K562 (cell line): ENCODE measurements around the gene SLC41A3. TPM values are rescaled to one million over a fixed set of nuclear protein-coding genes. Genes with fewer than 3 reads are reported as not detected.

ENCODE experiments used
- ATAC-seq: fragments of 200-7000 bp; cut with Tn5 transposase; 3 replicates; pipeline ENCODE4 v1.9.1; 2020; ENCODE audit warnings: moderate library complexity
- BruUV-seq: library from RNA; stranded (reverse); fragments of 400-500 nt; replicated peaks from 2 replicates; lab custom pipeline; 2021; lab: Mats Ljungman, UMichigan
- CTCF ChIA-PET: fragments of 300-600 bp; formaldehyde crosslinking; extraction: SDS; loops from one replicate; lab custom pipeline; 2021; ENCODE audit warnings: low intra/inter-chr PET ratio; lab: Yijun Ruan, JAX
- POLR2A ChIA-PET: fragments of 300-600, 350-650 bp; sonication (Branson Sonifier 250); formaldehyde crosslinking; extraction: SDS; loops from one replicate; lab custom pipeline; 2021; ENCODE audit warnings: antibody characterized with exemption, inconsistent platforms; lab: Yijun Ruan, JAX
- DNase-seq, 4 experiments: peaks; one replicate each; pipeline versions ENCODE4 v3.0.0 to v3.0.0-alpha.2; 2011 to 2018; ENCODE audit warnings: low spot score in 3 of 4, mixed read lengths in 3 of 4; ENCODE audit errors: extremely low read depth in 1 of 4
- FAIRE-seq: peaks from 2 replicates; lab custom pipeline; 2011; peaks lifted over from hg19 to GRCh38; lab: Jason Lieb, UNC
- H2AFZ ChIP-seq: 2 replicates; pipeline ENCODE4 v1.6.0; 2011; ENCODE audit warnings: low read depth, low read length, control low read depth, inconsistent platforms
- H3K27ac ChIP-seq: fragments of 200-600 bp; 3 replicates; pipeline ENCODE4 v1.8.0; 2011; ENCODE audit warnings: low read depth, mild to moderate bottlenecking, control low read depth, inconsistent platforms, low read length, moderate library complexity, mixed read lengths; ENCODE audit errors: extremely low read depth
- H3K27me3 ChIP-seq, 2 experiments: fragments of 300-600 bp in 1 of 2; 2 replicates in 1 of 2; 3 replicates in 1 of 2; pipeline versions ENCODE4 v1.6.0 to v1.8.0; 2011; ENCODE audit warnings: inconsistent platforms in 2 of 2, low read length in 2 of 2, mild to moderate bottlenecking in 1 of 2, mixed read lengths in 1 of 2, moderate library complexity in 1 of 2; ENCODE audit not compliant: control insufficient read depth in 2 of 2, insufficient read depth in 2 of 2
- H3K36me3 ChIP-seq: fragments of 300-600 bp; 3 replicates; pipeline ENCODE4 v1.8.0; 2011; ENCODE audit warnings: mild to moderate bottlenecking, low read length, inconsistent platforms; ENCODE audit not compliant: control insufficient read depth, insufficient read depth
- H3K4me1 ChIP-seq, 2 experiments: fragments of 200-600 bp in 1 of 2; replicated peaks in 1 of 2; 2 replicates in 1 of 2; 3 replicates in 1 of 2; pipeline versions ENCODE4 v1.5.1 to v1.8.0; 2011; ENCODE audit warnings: inconsistent platforms in 2 of 2, low read length in 2 of 2, mild to moderate bottlenecking in 1 of 2, mixed read lengths in 1 of 2, moderate library complexity in 1 of 2; ENCODE audit not compliant: control insufficient read depth in 2 of 2, insufficient read depth in 2 of 2
- H3K4me2 ChIP-seq: 2 replicates; pipeline ENCODE4 v1.6.1; 2011; ENCODE audit warnings: low read length, control low read depth, inconsistent platforms, mixed read lengths; ENCODE audit not compliant: insufficient read depth
- H3K4me3 ChIP-seq: fragments of 200-600 bp; sonication (generic), shearing (Covaris generic); 2 replicates; pipeline ENCODE4 v1.5.1; 2016; ENCODE audit warnings: control low read depth, inconsistent platforms
- H3K79me2 ChIP-seq: fragments of 200-600 bp; 3 replicates; pipeline ENCODE4 v1.8.0; 2011; ENCODE audit warnings: low read length, inconsistent platforms; ENCODE audit not compliant: control insufficient read depth, insufficient read depth
- H3K9ac ChIP-seq, 2 experiments: 2 replicates each; pipeline versions ENCODE4 v1.6.0 to v1.6.1; 2011; ENCODE audit warnings: low read depth in 2 of 2, low read length in 2 of 2, control low read depth in 1 of 2, inconsistent platforms in 1 of 2, mild to moderate bottlenecking in 1 of 2, mixed read lengths in 1 of 2; ENCODE audit not compliant: insufficient read depth in 1 of 2
- H3K9me1 ChIP-seq: one replicate; pipeline ENCODE4 v1.6.0; 2011; ENCODE audit warnings: inconsistent platforms, mild to moderate bottlenecking, low read length, moderate library complexity; ENCODE audit not compliant: control insufficient read depth, insufficient read depth
- H3K9me3 ChIP-seq: replicated peaks from 2 replicates; pipeline ENCODE4 v1.5.1; 2011; ENCODE audit warnings: low read depth, low read length, inconsistent platforms; ENCODE audit not compliant: control insufficient read depth, insufficient read depth
- H4K20me1 ChIP-seq: replicated peaks from 2 replicates; pipeline ENCODE4 v1.6.1; 2011; ENCODE audit warnings: low read length, inconsistent platforms, mixed read lengths; ENCODE audit not compliant: control insufficient read depth, insufficient read depth
- AFF4 ChIP-seq: sonication (generic); formaldehyde crosslinking; IDR thresholded peaks from 2 replicates; pipeline ENCODE4 v1.8.0; 2023; ENCODE audit warnings: mild to moderate bottlenecking, missing genetic modification reagents
- ATF1 ChIP-seq, 2 experiments: fragments of 450-650 bp in 1 of 2; IDR thresholded peaks; 2 replicates each; pipeline ENCODE4 v1.6.1; 2016; ENCODE audit warnings: missing compliant biosample characterization in 1 of 2, missing genetic modification characterization in 1 of 2
- E2F1 ChIP-seq: sonication (generic); formaldehyde crosslinking; IDR thresholded peaks from 2 replicates; pipeline ENCODE4 v1.8.1; 2023; ENCODE audit warnings: mild to moderate bottlenecking, missing genetic modification reagents, moderate library complexity
- FOS ChIP-seq: IDR thresholded peaks from 3 replicates; pipeline ENCODE4 v1.6.1; 2011; ENCODE audit not compliant: insufficient read length; ENCODE audit errors: extremely low read depth
- FOSL1 ChIP-seq: fragments of 200-800 bp; sonication (Bioruptor generic); conservative IDR thresholded peaks from 2 replicates; pipeline ENCODE4 v1.6.1; 2016; ENCODE audit warnings: missing genetic modification characterization, missing compliant biosample characterization
- IFI16 ChIP-seq: fragments of 250-450 bp; sonication (Bioruptor Pico); IDR thresholded peaks from 2 replicates; pipeline ENCODE4 v2.1.2; 2022; ENCODE audit warnings: mild to moderate bottlenecking, inconsistent platforms
- KHSRP ChIP-seq: fragments of 450-650 bp; IDR thresholded peaks from 2 replicates; pipeline ENCODE4 v1.6.1; 2017
- NFIX ChIP-seq: fragments of 250-450 bp; sonication (Bioruptor Pico); IDR thresholded peaks from 2 replicates; pipeline ENCODE4 v1.4.0; 2020; ENCODE audit warnings: low read depth, mild to moderate bottlenecking, moderate library complexity
- PYGO2 ChIP-seq: fragments of 450-650 bp; IDR thresholded peaks from 2 replicates; pipeline ENCODE4 v1.6.1; 2016; ENCODE audit warnings: mild to moderate bottlenecking, missing genetic modification characterization, moderate library complexity, missing compliant biosample characterization
- RBM39 ChIP-seq: fragments of 200-400 bp; formaldehyde crosslinking; optimal IDR thresholded peaks from 2 replicates; pipeline ENCODE3; 2018; ENCODE audit warnings: low read depth, low read length
- SREBF2 ChIP-seq: sonication (generic); formaldehyde crosslinking; IDR thresholded peaks from 2 replicates; pipeline ENCODE4 v1.4.0; 2020; ENCODE audit warnings: mild to moderate bottlenecking, missing genetic modification reagents
- XRCC3 ChIP-seq: fragments of 450-650 bp; IDR thresholded peaks from 2 replicates; pipeline ENCODE4 v1.6.1; 2017; ENCODE audit warnings: mild to moderate bottlenecking, moderate library complexity
- ZBED1 ChIP-seq: IDR thresholded peaks from 2 replicates; pipeline ENCODE4 v1.6.1; 2014
- ZNF395 ChIP-seq: fragments of 200-800 bp; sonication (Bioruptor generic); IDR thresholded peaks from 2 replicates; pipeline ENCODE4 v1.6.1; 2017; ENCODE audit warnings: missing genetic modification characterization, missing compliant biosample characterization
- WGBS: fragments of 100-300 bp; shearing (Covaris generic); methylation state at CpG from one replicate; pipeline ENCODE4 v1.1.6; 2016; ENCODE audit warnings: low coverage, mixed read lengths; ENCODE audit not compliant: insufficient coverage; ENCODE audit errors: missing lambda C conversion rate; 5-methylcytosine and 5-hydroxymethylcytosine counted together
- in situ Hi-C: fragments of 300-500 bp; cut with MboI; formaldehyde crosslinking; loops from 4 replicates; pipeline ENCODE4 v1.15.0; 2018; ENCODE audit warnings: inconsistent platforms, mixed read lengths
- intact Hi-C: fragments of 100-400 bp; cut with micrococcal nuclease; formaldehyde crosslinking; loops from 2 replicates; pipeline ENCODE4 v1.14.2; 2022
- polyA plus RNA-seq, 8 experiments: library from polyadenylated mRNA; depleted of rRNA in 4 of 8; stranded (reverse) in 5 of 8; unstranded in 3 of 8; fragments of >200 nt; fragmentation: Nextera tagmentation in 2 of 8; fragmentation: Illumina TruSeq in 1 of 8; extraction: Ambion mirVana in 2 of 8; extraction: Trizol in 1 of 8; gene quantifications; 2 replicates each; pipeline versions ENCODE4 v1.2.1 to v1.2.3, GENCODE V29; 2011 to 2014; ENCODE audit warnings: inconsistent platforms in 1 of 8, missing spikeins in 1 of 8
- total RNA-seq, 7 experiments: library from RNA; depleted of rRNA in 6 of 7; stranded (reverse); fragments of >200 nt in 6 of 7; fragmentation: Illumina TruSeq in 2 of 7; extraction: Trizol in 2 of 7; gene quantifications; 2 replicates each; pipeline versions ENCODE4 v1.2.1 to v1.2.3, GENCODE V29; 2011 to 2021; ENCODE audit warnings: low replicate concordance in 1 of 7

SLC41A3 gene
- total and polyA plus RNA-seq, 9 of the 15 experiments (the other 6 are each of a cell fraction or from before 2014, with no cell fraction given), result 4.1 to 20.7 (median 11.2) TPM

GRCh38 chr3:126034481-126035361 lies 49.2 kb downstream of the SLC41A3 start:
- in situ Hi-C loops (no loop called here), intact Hi-C loops (no loop called here)
- BruUV-seq, result no TSS peak
- H3K79me2 ChIP-seq, result no peaks in the 10 kb centered on the region
- H3K9me1 ChIP-seq, result no peaks in the 10 kb centered on the region
- WGBS, result 37% methylated on average over 8 of the region's 11 CpGs
- no peak overlapping the region for H3K4me2 ChIP-seq
- DNase-seq, result no peak
- CTCF ChIA-PET, result no interaction called here
- H3K4me1 ChIP-seq, result no peaks in the 10 kb centered on the region; a peak in 2 of 5 replicates
- no peaks in the 10 kb centered on the region for H3K36me3 ChIP-seq
- H3K27me3 ChIP-seq, result no peaks in the 10 kb centered on the region
- no peak overlapping the region for H3K27ac ChIP-seq
- H3K9me3 ChIP-seq, result no peaks in the 10 kb centered on the region
- no peak overlapping the region for H2AFZ ChIP-seq
- POLR2A ChIA-PET, result interaction anchor here (1.2 kb wide), 1 partner anchor 22 kb away, joined by 3 read pairs; no protein-coding TSS in a partner anchor
- H3K4me3 ChIP-seq, result no peak overlapping the region
- ATAC-seq, result no peak
- no peak overlapping the region for H3K9ac ChIP-seq
- FAIRE-seq, result no peak
- no peaks in the 10 kb centered on the region for H4K20me1 ChIP-seq
- no peak for TF ChIP-seq PYGO2
- no peak for TF ChIP-seq E2F1
- no peak for TF ChIP-seq SREBF2 (CRISPR knock-in tag)
- no peak for TF ChIP-seq FOS
- no peak for TF ChIP-seq NFIX (CRISPR knock-in tag)
- no peak for TF ChIP-seq ATF1 (CRISPR knock-in tag; IDR thresholded peaks at IDR 0.05)
- no peak for TF ChIP-seq ATF1 (tag; IDR thresholded peaks at IDR 0.05)
- no peak for TF ChIP-seq ZNF395 (CRISPR knock-in tag)
- TF ChIP-seq AFF4 (CRISPR knock-in tag), result no peak
- no peak for TF ChIP-seq KHSRP
- TF ChIP-seq RBM39, result no peak
- TF ChIP-seq IFI16 (CRISPR knock-in tag), result no peak
- peak; percentile 59 for TF ChIP-seq FOSL1 (tag)
- no peak for TF ChIP-seq ZBED1
- TF ChIP-seq XRCC3, result no peak
